Activated T-helper 1 cell treated with Interleukin-2 at 50 U/mL for 16 hours (primary cell): Measurements from ENCODE around the gene CAST.
"Not testable (repeated sequence)": the region's sequence is repeated elsewhere in the genome, so short reads cannot be mapped to it uniquely, and the experiment has no call there.

Source experiments
- DNase-seq: peaks from one replicate; pipeline ENCODE4 v3.0.0-alpha.2; 2020; ENCODE audit warnings: low read depth

The CAST gene

GRCh38 chr5:96712100-96712746, 50.0 kb downstream of the CAST start:
- DNase-seq: no peak

DNA sequence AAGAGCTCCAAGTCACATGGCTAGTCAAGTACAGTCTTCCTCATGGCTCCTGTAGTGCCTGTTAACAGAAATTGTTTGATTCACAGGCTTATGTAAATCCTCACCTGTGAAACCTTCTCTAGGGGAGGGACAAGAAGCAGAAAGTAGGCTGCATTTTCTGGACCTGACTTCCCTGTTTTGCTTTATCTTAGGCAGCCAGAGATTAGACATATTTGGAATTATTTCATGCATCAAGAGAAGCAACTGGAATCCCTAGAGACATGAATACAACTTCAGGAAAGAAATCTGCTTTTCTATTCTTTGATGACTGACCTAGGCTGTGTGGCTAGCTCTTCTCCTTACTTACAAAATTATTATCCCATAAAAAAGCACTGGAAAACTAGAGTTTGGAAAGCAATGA, 52.3 kb downstream of the CAST start:
- no peak for DNase-seq

DNA sequence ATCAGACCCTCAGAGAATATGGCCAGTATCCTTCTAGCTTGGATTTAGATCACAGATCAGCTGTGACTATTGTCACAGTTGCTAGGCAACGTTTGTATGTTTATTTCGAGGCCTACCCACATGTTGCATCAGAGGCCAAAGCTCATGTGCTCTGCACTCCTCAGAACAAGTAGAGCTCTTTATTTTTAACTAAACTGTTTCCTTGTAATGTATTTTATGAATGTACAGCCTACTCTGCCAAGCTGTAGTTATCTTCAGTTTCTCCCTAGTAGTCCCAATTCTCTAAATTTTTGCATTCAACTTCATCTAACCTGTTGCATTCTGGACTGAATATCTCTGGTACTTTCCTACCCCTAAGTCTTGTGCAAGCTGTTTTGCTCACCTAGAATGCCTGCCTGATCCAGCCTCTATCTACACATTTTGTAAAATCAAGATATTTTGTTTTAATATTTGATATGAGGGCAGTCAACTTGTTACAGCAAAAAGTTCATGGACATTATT, 52.8 kb downstream of the CAST start:
- no peak for DNase-seq

DNA sequence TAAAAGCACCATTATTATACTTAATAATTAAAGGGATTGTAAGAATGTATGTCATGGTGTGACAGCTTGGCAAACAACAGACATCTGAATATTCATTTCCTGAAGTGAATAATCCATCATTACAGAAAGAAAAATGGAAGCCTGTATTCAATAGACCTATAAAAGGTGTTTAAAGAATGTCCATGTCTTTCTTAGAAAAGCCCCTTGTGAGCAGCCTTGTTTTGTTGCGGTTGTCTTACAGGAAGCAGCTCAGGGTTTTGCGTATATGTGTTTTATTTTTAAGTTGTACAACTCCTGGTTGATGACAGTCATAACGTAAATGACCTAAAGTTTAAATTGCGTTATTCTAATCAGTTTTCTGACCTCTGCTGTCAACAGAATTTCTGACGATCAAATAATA, 53.8 kb downstream of the CAST start:
- no peak for DNase-seq

DNA sequence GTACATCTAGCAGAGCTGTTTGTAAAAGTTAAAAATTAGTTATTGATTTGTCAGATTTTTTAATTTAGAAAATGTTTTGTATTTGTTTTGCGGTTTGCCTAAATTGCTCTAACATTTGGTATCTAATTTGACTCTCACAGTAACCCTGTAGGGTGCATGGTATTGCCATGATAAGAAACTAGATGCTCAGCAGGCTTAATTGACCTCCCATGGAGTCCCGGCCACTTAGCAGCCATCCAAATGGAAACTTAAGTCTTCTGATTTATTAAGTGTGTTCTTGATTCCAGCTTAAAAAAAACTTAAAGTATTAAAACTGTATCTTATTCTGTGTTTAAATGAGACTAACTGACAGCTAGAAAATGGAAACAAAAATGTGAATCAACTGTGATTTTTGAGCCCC, 54.5 kb downstream of the CAST start:
- no peak for DNase-seq

DNA sequence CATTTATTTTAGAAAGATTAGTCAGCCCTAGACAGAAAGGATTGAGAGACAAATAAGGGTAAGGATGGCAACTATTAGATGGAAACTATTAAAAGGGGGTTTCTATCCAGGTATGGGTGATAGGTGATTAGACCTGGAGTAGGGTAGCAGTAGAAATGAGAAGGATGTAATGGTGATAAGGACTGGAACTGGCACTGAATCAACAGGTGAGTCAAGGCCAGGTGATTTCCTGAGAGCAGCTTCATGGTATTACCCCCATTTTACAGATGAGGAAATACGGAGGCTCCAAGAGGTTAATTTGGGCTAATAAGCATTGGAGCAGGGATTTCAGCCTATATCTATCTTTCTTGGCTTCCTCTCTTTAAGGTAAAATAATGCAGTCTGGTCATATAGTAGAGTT, 55.7 kb downstream of the CAST start:
- DNase-seq: no peak

DNA sequence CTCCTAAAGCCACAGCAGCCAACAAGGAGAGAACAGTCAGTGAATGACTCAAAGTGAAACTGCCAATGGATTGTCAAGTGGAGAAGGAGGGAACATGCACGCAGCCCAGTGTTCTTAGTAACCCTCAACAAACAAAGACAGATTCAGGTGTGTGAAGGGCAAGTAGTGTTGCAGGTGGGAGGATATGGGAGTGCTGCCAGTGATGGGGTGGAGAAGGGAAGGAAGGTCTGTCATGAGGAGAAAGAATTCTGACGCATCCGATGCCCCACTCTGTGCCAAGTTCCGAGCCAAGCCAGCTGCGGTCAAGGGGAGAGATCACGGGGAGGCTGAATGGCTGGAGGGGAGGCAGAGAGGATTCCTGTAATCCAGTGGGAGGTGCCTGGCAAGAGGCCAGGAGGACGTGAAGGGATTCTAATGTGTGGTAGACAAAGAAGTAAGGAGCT, 56.5 kb downstream of the CAST start:
- no peak for DNase-seq

DNA sequence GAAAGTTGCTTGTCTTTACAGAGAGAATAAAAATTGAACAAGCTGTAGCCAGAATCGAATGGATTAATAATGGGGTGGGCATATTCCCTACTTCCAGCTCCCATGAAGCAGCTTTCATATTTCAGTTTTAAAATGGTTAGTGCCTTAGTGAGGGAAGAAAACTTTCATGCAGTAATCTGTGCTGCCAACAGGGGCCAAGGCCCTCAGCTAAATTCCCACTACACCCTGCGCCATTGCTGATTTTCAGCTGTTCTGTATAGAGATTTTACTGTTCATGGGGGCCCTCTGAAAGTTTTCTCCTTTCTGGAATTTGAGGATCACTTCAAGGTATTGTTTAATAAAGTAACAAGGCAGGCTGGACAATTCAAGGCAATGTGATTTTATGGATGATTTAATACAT, 58.2 kb downstream of the CAST start:
- no peak for DNase-seq

GRCh38 chr5:96721351-96721977, 59.3 kb downstream of the CAST start:
- no peak for DNase-seq

DNA sequence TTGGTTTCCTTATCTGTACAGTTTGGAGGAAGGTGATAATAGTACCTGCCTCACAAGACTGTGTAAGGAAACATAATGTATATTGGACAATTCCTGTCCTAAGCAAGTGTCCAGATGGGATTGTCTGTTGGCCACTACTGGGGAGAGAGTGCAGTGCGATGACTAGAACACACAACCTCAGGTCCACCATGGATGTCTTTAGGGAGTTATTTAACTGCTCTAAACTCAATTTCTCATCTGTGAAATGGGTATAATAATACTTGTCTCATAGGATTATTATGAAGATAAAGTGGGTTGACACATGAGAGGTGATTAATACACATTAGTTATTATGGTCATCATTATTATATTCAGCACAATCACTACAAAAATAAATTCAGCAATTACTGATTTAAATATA, 63.1 kb downstream of the CAST start:
- no peak for DNase-seq

DNA sequence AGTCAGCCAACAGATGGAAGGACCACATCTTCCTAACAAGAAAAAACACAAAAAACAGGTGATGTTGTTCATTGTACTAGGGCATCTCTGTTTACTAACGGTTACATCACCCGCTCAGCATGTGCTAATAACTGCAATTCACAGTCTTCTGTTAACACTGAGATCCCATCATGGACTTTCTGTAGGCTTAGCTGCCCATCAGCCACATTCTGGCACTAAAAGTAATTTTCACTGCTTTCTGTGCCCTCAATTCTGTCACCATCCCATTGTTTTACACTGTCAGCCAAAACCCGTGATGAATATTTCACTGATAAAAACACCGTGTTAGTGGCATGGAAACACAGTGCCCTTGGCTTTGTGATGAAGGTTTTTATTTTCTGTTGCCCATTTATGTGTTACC, 64.6 kb downstream of the CAST start:
- DNase-seq: no peak

DNA sequence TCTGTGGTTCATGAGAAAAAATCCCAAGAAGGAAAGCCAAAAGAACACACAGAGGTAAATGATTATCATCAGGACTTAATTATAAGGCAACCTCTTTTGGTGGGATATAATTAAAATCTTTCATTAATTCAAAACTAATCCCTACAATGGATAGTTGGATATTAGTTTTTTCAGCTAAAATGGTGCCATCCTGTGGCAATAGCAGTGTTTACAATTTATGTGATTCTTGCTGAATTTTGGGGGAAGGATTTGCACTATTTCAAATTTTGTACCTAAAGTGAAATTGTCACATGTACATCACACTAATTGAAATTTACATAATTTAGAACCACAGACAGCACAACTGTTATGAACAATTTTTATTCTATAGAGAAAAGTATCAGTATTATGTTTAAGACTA, 67.0 kb downstream of the CAST start:
- no peak for DNase-seq

DNA sequence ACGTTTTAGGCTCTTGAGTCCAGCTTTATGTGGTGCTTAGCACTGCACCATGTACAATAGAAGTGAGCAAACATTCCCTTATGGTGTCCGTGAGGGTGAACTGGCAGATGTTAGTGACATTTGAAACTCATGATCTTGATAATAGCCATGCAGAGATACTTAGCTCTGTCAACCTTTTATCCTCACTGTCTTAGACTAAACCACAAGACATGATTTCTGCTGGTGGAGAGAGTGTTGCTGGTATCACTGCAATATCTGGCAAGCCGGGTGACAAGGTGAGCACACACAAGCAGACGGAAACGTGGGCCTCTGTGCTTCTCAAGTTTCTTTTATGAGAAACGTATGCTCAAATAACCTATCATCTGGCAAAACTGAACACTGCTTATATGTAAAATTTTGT, 68.4 kb downstream of the CAST start:
- DNase-seq: no peak

DNA sequence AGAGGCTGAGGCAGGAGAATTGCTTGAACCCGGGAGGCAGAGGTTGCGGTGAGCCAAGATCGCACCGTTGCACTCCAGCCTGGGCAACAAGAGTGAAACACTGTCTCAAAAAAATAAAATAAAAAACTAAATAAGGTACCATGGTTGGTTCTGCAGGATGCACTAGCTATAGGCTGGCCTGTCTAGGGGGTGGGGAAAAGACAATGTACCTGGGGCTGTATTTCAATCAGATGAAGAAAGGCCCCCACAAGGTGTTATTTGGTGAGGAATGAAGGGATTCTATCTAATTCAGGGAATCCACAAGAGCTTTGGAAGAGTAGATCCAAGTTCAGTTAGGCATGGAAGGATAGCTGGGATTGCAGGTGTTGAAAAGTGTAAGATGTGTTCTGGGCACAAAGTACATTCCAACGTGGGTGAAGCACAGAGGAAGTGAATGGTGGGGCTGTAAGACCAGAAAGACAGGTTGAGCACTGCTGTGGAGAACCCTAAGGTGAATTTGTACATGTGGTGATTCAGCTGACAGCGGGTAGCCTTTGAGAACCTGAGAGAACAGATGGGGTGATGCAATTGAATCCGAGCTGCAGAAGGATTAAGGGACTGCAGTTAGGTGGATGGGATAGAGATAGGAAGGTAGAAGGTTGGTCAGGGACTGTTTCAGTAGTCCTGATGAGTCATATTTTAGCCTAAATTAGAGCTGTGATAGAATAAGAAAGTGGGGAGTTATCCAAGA, 71.8 kb downstream of the CAST start:
- no peak for DNase-seq

DNA sequence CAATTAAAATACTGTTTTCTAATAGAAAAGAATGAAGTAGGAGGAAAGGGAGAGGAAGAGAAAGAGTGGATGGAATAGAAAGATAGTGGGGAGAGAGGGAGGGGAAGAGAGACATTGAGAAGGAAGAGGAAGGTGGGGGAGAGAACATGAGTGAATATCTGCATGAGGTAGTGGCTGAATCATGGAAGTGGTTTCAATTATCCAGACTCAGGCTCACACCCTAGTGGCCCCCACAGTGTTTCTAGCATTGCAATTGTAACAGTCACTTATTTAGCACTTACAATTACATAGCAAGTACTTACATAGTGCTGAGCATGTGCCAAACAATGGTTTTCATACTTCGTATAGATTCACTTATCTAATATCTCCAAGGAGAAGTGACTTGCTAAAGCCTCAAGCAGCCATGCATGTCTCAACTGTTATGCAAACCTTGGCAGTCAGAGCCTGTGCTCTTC, 72.7 kb downstream of the CAST start:
- DNase-seq: no peak

DNA sequence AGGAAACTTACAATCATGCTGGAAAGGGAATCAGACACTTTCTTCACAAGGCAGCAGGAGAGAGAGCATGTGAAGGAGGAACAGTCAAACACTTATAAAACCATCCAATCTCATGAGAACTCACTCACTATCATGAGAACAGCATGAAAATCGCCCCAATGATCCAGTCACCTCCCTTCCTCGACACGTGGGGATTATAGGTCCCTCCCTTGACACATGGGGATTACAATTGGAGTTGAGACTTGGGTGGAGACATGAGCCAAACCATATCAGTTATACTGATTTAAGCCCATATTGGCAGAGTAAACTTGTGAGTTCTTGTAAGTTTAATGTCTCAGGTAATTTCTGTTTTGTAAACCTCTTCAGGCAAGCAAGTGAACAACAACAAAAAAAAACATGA, 74.8 kb downstream of the CAST start:
- DNase-seq: no peak

DNA sequence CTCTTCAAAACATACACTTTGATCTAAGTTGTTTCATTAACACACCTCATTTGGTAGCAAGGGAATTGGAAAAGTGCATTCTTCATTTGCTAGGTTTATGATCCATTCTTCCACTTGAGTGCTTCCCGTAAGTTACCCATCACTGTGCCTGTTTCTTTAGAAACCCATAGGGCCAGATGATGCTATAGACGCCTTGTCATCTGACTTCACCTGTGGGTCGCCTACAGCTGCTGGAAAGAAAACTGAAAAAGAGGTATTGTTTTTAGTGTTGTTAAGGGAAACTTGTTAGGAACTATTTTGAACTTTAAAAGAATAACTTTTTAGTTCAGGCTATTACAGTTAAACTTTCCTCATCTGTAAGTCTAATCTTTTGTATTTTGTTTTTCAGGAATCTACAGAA, 78.9 kb downstream of the CAST start:
- DNase-seq: no peak

DNA sequence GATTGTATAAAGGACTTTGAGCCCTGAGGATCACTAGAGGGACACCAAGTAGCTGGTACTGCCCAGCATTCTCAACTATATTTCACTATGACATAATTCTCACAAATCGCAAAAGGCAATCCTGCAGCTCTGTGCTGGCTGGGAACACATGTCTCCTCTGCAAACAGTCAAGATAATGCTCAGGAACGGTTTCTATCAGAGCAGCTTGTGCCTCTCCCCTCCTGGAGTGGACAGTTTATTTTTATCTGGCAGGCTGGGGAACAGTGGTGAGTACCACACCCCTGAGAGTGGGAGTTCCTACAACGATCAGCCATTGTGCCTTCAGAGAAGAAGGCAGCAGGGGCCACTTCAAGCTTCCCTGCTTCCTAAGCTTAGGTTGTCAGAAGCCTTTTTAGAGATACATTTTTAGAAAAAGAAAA, 79.7 kb downstream of the CAST start:
- no peak for DNase-seq

GRCh38 chr5:96742538-96742937, 80.4 kb downstream of the CAST start:
- DNase-seq: no peak

GRCh38 chr5:96743065-96743768, 81.0 kb downstream of the CAST start:
- no peak for DNase-seq

DNA sequence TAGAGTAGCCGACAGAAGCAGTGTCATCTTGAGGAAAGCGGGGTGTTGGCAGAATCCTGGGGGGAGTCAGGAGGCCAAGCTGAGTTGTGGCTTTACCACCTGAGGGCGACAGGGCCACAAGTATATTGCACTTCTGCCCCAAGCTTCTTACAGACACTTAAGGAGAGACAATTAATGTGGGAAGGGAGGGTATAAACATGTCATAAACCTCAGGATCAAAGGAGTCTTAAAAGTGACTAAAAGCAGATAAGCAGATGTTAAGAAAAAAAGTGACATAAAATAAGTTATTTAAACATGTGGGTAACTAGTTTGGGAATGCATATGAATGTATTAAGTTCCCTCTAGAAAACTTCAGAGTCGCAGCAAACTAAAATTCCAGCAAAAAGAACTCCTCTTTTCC, 81.6 kb downstream of the CAST start:
- DNase-seq: no peak

DNA sequence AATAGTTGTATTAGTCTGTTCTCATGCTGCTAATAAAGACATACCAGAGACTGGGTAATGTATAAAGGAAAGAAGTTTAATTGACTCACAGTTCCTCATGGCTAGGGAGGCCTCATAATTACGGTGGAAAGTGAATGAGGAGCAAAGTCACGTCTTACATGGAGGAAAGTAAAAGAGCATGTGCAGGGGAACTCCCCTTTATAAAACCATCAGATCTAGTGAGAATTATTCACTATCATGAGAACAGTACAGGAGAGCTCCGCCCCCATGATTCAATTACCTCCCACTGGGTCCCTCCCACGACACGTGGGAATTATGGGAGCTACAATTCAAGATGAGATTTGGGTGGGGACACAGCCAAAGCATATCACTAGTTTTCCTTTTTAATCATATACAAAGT, 82.0 kb downstream of the CAST start:
- DNase-seq: not testable (repeated sequence)

- no peak for DNase-seq
Measured at GRCh38 chr5:96745025-96745424, 82.8 kb downstream of the CAST start.
